Body of pancreas (tissue), 4 donors: ENCODE measurements around the gene SLC37A1. TPM values are rescaled to one million over a fixed set of nuclear protein-coding genes. Genes with fewer than 3 reads are reported as not detected.

Experiments used
- ATAC-seq: fragments of 150-250 bp; one replicate; pipeline ENCODE4 v1.9.1; 2016
- DNase-seq, 4 donors: peaks; one replicate each; pipeline ENCODE4 v3.0.0-alpha.2; 2019
- H3K27ac ChIP-seq, 4 donors: fragments of 200-600 bp; sonication (generic); 1 replicate in 3 of 4; 2 replicates in 1 of 4; pipeline versions ENCODE4 v1.5.1 to v1.6.1; 2016 to 2019; ENCODE audit warnings: mild to moderate bottlenecking in 1 of 4, mixed read lengths in 1 of 4, moderate library complexity in 1 of 4
- H3K27me3 ChIP-seq, 2 donors: fragments of 200-600 bp; sonication (generic); one replicate each; pipeline ENCODE4 v1.6.0; 2016; ENCODE audit warnings: mild to moderate bottlenecking in 1 of 2
- H3K36me3 ChIP-seq, 2 donors: fragments of 200-600 bp; sonication (generic); replicated peaks in 1 of 2; 2 replicates each; pipeline ENCODE4 v1.5.1; 2016; ENCODE audit warnings: low read depth in 2 of 2; ENCODE audit not compliant: insufficient read depth in 1 of 2
- H3K4me1 ChIP-seq: fragments of 200-600 bp; sonication (generic); one replicate; pipeline ENCODE4 v1.6.0; 2016
- H3K4me3 ChIP-seq, 2 donors: fragments of 200-600 bp; sonication (generic); 1 replicate in 1 of 2; 2 replicates in 1 of 2; pipeline ENCODE4 v1.5.1; 2016 to 2019
- H3K9me3 ChIP-seq, 3 donors: fragments of 200-600 bp; sonication (generic); 1 replicate in 2 of 3; 2 replicates in 1 of 3; pipeline ENCODE4 v1.5.1; 2016
- CTCF ChIP-seq, 7 experiments: fragments of 450-650 bp in 4 of 7; fragments of 200-600 bp in 3 of 7; sonication (generic) in 3 of 7; IDR thresholded peaks; one replicate each; pipeline ENCODE4 v1.5.1; 2016 to 2019; ENCODE audit warnings: antibody characterized with exemption in 7 of 7
- POLR2A ChIP-seq, 3 donors: fragments of 450-650 bp; IDR thresholded peaks; one replicate each; pipeline ENCODE4 v1.6.1; 2016; ENCODE audit warnings: antibody characterized with exemption in 3 of 3, mild to moderate bottlenecking in 2 of 3
- WGBS, 2 donors: methylation state at CpG; one replicate each; pipeline ENCODE4 v1.1.5; 2017; 5-methylcytosine and 5-hydroxymethylcytosine counted together
- intact Hi-C: fragments of 100-400 bp; cut with DNase I; formaldehyde crosslinking; loops from one replicate; pipeline ENCODE4 v1.15.1; 2023
- total RNA-seq, 2 donors: library from RNA; depleted of rRNA; stranded (reverse); fragments of >200 nt; gene quantifications; one replicate each; pipeline ENCODE4 v1.1.0, GENCODE V29; 2016

SLC37A1 gene
- total RNA-seq, 2 donors from 2014 or later: 6.3 to 16.3 TPM

GRCh38 chr21:42566524-42567213, 53.0 kb downstream of the SLC37A1 start:
- DNase-seq: peak in 3 of 4 donors; percentile 2 to 10 (median 9)
- 86 to 91% methylated on average over 10 to 16 of the region's 16 CpGs for WGBS, 2 donors
- peaks cover 0 to 9% of the 10 kb centered on the region in 2 donors for H3K36me3 ChIP-seq

GRCh38 chr21:42567214-42567555, 53.5 kb downstream of the SLC37A1 start:
- Histone ChIP-seq H3K36me3 (peaks cover 0 to 8% of the 10 kb centered on the region in 2 donors), H3K27ac (no peak overlapping the region), H3K4me3 (no peak overlapping the region), H3K9me3 (no peaks in the 10 kb centered on the region), H3K27me3 (no peaks in the 10 kb centered on the region), H3K4me1 (no peaks in the 10 kb centered on the region)
- peak in 2 of 4 donors; percentile 0 to 4 for DNase-seq
- TF ChIP-seq CTCF (IDR thresholded peaks at IDR 0.05) (no peak), POLR2A (IDR thresholded peaks at IDR 0.05) (no peak)
- intact Hi-C loops: no loop called here
- no peak for ATAC-seq
- 86 to 92% methylated on average over 9 to 10 of the region's 10 CpGs for WGBS, 2 donors

More at GRCh38 chr21:42566524-42567213, 53.0 kb downstream of the SLC37A1 start:
- no peaks in the 10 kb centered on the region for H3K9me3 ChIP-seq
- TF ChIP-seq POLR2A (IDR thresholded peaks at IDR 0.05) (no peak), CTCF (IDR thresholded peaks at IDR 0.05) (no peak)
- intact Hi-C loops: no loop called here
- no peaks in the 10 kb centered on the region for H3K4me1 ChIP-seq
- ATAC-seq: no peak
- no peak overlapping the region for H3K4me3 ChIP-seq
- no peak overlapping the region for H3K27ac ChIP-seq
- no peaks in the 10 kb centered on the region for H3K27me3 ChIP-seq

- 84 to 88% methylated on average over 14 of the region's 14 CpGs for WGBS, 2 donors
- peaks cover 0 to 7% of the 10 kb centered on the region in 2 donors for H3K36me3 ChIP-seq
- H3K27me3 ChIP-seq: no peaks in the 10 kb centered on the region
- no peaks in the 10 kb centered on the region for H3K9me3 ChIP-seq
- ATAC-seq (no peak), DNase-seq (peak in 3 of 4 donors; percentile 0 to 5 (median 4))
- no peak overlapping the region for H3K4me3 ChIP-seq
- intact Hi-C loops: no loop called here
- H3K4me1 ChIP-seq: no peaks in the 10 kb centered on the region
- no peak overlapping the region for H3K27ac ChIP-seq
- TF ChIP-seq CTCF (IDR thresholded peaks at IDR 0.05) (no peak), POLR2A (IDR thresholded peaks at IDR 0.05) (no peak)
Measured at GRCh38 chr21:42567861-42568260, 54.2 kb downstream of the SLC37A1 start.

- no peaks in the 10 kb centered on the region for H3K9me3 ChIP-seq
- WGBS, 2 donors: 96% methylated on average over 13 to 19 of the region's 19 CpGs
- no peaks in the 10 kb centered on the region for H3K27me3 ChIP-seq
- intact Hi-C loops: no loop called here
- H3K36me3 ChIP-seq: peaks cover 0 to 7% of the 10 kb centered on the region in 2 donors
- no peak overlapping the region for H3K27ac ChIP-seq
- no peaks in the 10 kb centered on the region for H3K4me1 ChIP-seq
- no peak for ATAC-seq
- H3K4me3 ChIP-seq: no peak overlapping the region
- peak; percentile 1 to 5 (median 4) for DNase-seq
- TF ChIP-seq CTCF (IDR thresholded peaks at IDR 0.05) (no peak), POLR2A (IDR thresholded peaks at IDR 0.05) (no peak)
Measured at GRCh38 chr21:42568376-42568775, 54.7 kb downstream of the SLC37A1 start.
